Measurements from ENCODE around the gene TANGO2.

GRCh38 chr22:20054034-20054427, 33.1 kb downstream of the TANGO2 start:
- TF ChIP-seq CTCF (conservative IDR thresholded peaks at IDR 0.05) (no peak), ZFX (IDR thresholded peaks at IDR 0.05) (no peak)

Measured in C4-2B (cell line).